GM21526 (cell line): ENCODE results near the gene L1CAM.
"Not testable (repeated sequence)": the region's sequence is repeated elsewhere in the genome, so short reads cannot be mapped to it uniquely, and the experiment has no call there.

Experiments
- ATAC-seq: cut with Tn5 transposase; IDR thresholded peaks from one replicate; pipeline ENCODE4 v1.9.1; 2021; ENCODE audit warnings: moderate library complexity; ENCODE audit not compliant: unreplicated experiment, low FRiP score

L1CAM gene

DNA sequence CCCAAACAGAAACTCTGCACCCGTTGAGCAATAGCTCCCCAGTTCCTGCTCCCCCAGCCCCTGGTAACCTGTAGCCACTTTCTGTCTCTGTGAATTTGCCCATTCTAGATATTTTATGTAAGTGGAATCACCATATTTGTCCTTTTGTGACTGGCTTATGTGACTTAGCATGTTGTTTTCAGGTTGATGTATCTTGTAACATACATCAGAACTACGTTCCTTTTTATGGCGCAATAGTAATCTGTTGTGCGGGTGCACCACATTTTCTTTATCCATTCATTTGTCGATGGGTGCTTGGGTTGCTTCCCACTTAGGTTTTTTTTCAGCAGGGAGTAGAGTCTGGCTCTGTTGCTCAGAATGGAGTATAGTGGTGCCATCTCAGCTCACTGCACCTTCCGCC, 49.1 kb downstream of the L1CAM start:
- ATAC-seq: no peak

DNA sequence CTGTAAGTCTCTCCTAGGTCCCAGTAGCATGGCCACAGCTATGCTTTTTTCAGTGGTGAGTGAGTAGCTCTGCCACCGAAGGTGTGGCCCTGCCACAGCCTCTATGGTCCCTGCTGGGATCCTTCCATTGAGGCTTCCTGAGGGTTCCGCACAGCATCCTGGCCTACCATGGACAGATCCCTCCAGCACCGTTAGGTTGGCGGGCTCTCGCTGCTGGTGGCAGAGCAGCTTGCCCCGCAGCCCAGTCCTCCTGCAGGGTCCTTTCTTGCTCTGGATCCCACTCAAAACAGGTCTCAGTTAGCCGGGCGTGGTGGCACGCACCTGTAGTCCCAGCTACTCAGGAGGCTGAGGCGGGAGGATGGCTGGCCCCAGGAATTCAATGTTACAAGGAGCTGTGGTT, 53.2 kb downstream of the L1CAM start:
- no peak for ATAC-seq

DNA sequence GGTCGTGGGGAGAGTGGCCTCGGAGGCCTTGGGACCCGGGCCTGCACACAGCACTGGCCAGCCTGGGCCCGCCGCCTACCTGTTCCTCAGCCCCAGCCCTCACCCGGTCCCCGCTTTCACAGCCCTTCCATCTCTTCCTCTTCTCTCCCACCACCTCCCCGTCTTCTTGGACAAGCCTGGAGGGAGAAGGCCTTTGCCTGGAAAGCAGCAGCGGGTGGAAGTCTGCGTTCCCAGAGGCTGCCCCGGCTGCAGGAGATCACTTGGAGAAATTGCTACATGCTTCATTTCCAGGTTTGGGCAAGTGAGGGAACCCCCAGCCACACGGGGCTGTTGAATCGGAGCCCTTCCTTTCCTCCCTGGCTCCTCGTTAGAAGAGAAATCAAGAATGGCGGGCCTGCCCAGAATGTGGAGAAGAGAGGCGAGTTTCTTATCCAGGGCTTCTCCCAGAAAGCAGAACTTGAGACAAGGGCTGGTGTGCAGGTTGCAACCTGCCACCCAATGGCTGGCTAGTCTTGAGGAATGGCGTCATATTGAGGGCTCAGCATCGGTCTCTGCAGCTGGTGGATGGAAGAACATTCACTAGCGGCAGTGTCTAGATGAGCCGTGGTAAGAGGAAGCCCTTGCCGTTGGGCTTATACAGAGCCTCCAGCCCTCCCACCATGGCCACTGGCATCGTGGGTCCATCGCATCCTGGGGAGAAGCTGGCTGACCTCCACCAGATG, 54.4 kb downstream of the L1CAM start:
- no peak for ATAC-seq

DNA sequence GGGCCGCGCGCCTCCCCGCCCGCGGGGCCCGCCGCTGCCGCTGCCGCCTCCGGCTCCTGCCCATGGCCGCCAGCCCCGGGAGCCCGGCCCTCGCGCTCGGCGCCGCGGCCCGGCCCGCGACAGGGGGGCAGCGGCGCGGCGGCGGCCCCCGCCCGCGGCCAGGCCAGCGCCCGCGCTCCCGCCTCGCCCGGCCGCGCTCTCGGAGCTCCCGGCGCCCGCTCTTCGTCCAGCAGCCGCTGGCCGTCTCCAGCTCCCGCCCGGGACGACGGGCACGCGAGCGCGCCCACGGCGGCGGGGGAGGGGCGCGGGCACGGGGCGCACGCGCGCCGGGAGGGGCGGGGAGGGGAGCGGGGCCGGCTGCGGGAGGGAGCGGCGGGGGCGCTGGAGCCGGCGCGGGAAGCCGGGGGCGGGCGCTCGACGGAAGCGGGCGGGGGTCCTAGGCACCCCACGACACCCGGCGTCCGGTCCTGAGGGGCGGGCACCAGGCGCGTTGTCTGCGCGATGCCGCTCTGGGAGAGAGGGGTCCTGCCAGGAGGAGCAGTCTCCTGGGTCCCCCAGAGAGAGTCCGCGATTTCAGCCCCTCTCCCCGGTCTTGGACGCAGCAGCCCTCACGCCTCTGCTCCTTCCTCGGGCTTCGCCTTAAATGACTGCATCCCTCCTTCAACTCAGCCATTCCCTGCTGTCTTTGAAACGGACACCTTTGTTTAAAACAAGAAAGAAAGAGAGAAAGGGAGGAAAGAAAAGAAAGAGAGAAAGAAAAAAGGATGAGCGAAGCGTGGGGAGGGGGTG, 55.1 kb downstream of the L1CAM start:
- no peak for ATAC-seq

DNA sequence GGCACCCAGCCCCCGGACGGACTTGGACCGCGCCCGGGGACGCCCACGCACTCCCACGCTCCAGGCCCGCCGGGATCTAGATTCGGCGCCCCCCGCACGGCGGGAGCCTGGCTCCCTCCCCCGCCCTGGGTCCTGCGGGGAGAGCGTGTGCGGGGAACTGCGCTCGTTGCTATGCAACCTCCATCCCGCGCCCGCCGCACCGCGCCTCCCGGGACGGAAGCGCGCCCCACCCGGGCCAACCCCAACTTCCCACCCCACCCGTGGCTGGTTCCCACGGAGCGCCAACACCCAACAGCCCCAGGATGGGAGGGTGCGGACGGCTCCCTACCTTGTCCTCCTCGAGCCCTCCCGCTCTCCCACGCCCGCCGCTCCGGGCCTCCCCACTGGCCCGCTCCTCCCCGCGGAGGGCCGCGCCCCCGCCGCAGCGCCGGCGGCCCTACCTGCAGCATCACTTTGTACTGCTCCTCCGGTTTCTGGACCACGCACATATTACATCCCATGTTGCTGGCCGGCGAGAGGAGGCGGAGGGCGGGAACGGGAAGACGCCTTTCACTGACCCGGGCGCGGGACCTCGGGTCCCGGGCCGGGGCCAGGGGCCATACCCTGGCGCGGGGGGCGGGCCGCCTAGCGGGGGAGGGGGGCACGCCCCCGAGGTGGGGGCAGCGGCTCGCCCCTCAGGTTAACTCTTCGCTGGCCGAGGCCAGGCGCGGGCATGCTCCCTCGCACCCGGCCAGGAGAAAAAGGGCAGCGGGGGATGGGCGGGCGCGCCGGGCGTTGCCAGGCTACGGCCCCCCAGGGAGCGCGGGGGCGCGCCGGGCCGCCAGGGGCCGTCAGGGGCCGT, 56.0 kb downstream of the L1CAM start, which contains the start of gene PDZD4:
PDZD4 (minus strand) TSS at position 746 of the 841 bp plus-strand sequence; CDS start at position 500, 246 bp downstream.
- ATAC-seq: no peak

DNA sequence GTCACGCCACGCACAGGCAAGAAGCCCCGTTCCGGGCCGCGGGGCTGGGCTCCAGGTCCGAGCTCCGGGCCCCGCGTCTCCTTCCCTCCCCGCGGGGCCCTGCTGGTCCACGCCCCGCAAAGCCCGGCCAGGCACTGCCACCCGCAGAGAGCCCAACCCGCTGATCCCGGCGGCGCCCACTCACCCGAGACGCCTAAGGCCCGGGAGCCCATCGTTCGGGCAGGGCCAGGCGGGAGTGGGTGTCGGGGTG, 56.5 kb downstream of the L1CAM start:
- ATAC-seq: no peak

DNA sequence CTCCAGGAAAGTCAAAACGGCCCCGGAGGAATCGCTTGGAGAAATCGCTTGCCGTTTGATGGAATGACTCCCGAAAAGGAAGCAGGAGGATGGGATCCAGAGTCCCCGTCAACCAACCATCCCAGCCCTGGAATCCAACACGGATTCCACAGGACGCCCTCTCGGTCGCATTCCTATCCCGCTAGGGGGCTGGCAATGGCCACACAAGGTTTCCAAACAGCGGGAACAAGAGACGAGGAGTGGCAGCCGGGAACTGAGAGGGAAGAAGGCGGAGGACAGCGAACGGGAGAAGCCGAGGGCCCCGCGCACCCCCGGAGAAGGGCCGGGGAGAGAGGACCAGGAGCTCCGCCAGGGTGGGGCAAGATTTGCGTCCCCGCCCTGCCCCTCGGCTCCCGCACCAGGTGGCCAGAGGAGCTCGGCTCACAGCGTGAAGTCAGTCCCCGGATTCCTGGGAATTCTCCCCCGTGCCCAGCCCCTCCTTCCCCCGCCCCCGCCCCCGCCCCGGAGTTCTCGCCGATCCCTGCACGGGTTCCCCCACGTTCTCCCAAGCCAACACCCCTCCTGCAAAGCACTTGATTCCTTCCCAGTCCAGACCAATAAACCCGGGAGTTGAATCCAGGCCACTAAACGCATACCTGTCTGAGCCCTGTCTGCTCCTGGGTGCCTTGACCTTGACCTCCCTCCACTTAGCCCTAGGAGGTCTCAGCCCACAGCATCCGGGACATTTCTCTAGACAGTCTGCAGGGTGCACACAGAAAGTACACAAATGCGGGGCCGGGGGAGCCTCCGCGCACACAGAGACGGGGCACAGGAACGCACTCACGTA, 57.0 kb downstream of the L1CAM start:
- no peak for ATAC-seq

DNA sequence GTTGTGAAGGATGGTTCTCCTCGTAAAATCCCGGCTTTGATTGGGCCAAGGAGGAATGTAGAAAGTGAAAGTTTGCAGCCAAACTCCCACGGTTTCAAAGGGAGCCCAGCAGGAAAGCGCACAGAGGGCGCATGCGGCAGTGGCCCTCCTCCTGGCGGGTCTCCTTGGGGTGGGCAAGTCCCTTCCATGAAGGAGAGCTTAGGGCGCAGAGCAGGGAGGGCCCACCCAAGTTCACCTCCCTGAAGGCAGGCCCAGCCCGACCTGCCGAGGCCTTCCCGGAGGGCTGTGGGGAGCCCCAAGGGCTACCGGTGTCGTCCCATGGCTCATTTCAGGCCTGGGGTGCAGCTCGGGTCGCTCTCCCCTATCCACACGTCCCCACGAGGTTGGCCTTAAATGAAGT, 57.7 kb downstream of the L1CAM start:
- ATAC-seq: no peak

DNA sequence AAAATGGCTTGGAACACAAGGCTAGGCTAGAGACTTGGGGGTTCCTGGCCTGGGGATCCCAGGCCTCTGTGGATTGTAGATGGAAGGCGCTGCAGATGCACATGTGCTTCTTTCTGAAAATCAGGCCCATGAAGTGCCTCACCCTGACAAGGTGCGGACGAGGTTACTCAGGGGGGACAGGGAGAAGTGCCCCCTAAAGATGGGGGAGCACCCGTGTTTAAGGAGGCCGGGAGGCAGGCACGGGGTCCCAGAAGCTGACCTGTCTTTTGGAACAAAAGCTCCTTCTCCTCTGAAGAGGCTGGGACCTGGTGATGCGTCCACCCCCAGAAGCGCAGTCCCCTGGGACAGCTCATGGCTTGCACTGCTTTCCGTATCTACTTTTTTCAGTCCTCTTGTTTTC, 58.1 kb downstream of the L1CAM start:
- no peak for ATAC-seq

DNA sequence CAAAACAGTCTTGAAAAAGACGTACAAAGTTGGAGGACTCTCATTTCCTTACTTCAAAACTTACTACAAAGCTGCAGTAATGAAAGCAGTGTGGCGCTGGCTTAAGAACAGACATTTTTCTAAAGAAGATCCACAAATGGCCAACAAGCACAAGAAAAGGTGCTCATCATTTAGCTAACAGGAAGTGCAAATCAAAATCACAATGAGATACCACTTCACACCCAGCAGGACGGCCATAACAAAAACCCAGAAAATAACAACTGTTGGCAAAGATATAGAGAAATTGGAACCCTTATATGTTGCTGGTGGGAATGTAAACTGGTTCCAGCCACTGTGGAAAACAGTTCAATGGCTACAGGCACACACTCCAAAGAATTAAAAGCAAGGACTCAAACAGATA, 59.0 kb downstream of the L1CAM start:
- ATAC-seq: no peak

DNA sequence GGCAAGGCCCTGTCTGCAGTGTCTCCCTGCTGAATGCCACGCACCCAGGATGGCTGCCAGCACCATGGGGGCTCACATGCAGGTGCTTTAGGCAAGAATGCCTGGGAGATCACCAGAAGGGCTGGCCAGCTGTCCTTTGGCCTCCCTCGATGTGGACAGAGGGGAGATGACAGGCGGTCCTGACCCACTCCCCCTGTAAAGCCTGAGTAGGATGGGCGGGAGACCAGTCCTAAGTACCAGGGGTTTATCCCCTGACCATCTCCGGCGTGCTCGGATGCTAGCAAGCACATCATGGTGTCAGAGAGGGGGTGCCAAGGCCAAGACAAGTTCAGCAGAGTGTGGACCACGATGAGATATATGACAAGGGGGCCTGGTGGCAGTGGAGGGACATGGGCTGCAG, 60.9 kb downstream of the L1CAM start:
- ATAC-seq: no peak

DNA sequence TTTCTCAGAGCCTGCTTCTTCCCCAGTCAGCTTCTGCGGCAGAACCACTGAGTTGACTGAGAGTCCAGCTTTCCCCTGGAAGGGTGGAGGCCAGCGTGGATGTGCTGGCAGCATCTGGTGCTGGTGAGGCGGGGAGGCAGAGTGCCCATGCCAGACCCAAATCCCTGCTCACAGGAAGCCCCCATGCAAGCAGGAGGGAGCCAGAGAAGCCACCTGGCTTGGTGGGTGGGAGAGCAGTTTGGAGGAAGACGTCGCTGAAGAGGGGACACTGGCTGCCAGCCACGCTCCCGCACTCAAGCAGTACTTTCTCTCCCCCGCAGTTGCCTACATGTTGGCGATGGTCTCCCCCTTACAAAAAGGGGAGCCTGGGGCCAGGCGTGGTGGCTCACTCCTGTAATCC, 61.6 kb downstream of the L1CAM start:
- no peak for ATAC-seq

DNA sequence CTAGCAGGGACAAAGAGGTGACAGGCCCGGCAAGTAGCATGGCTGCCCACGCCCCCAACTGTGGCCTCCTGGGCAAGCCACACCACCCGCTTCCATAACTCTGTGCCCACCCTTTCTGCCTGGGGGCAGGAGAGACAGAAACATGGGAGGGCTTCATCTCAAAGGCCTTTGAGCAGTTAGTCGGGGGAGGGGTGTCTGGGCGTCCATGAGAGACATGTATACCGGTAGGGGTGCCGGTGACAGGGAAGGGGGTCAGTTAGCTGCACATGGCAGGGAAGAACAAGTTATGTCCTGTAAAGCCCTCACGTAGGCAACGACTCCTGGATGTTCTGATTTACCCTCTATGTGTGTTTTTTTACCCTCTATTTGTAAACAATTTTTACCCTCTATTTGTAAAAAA, 64.9 kb downstream of the L1CAM start:
- ATAC-seq: no peak

DNA sequence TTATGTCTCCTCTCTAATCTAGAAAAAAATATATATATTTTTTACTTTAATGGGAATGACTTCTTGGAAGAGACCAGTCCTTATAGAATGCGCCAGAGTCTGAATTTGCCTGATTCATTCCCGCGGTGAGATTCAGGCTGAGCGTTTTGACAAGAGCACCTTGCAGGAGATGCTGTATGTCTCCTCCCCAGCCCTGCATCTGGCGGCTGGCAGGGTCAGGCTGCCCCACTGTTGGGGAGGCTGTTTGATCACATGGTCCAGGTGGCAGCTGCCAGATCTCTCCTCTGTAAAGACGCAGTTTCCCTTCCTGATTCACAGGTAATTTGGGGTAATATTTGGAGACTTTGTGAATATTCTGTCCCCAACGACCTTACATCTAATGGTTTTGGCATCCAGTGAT, 65.4 kb downstream of the L1CAM start:
- ATAC-seq: no peak

DNA sequence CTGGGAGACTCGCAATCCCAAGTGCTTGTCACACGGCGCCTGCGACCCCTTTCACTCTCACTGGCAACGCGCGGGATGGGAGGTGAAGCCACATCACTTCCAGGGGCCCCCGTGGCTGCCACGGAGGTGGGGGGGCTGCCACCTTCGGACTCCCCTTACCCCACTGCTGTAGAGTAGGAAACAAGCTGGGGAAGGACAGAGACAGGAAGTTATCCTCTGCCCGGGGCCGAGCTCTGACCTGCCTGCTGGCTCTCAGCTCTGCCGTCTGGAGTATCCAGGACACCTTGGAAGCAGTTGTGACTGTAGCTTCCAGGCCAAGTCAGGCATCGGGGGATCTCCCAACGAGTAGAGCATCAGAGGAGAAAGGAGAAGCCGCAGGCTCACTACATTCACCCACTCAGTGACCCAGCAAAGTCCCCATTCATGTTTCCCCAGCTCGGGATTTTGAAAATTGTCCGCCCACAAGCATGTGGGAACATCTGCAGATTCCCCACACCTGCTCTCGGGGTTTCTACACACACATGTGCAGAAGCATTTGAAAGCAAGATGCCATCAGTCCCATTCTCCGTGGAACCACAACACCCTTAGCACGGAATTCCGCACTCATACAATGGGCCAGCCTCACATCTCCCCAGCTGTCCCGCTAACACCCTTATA, 66.5 kb downstream of the L1CAM start:
- no peak for ATAC-seq

DNA sequence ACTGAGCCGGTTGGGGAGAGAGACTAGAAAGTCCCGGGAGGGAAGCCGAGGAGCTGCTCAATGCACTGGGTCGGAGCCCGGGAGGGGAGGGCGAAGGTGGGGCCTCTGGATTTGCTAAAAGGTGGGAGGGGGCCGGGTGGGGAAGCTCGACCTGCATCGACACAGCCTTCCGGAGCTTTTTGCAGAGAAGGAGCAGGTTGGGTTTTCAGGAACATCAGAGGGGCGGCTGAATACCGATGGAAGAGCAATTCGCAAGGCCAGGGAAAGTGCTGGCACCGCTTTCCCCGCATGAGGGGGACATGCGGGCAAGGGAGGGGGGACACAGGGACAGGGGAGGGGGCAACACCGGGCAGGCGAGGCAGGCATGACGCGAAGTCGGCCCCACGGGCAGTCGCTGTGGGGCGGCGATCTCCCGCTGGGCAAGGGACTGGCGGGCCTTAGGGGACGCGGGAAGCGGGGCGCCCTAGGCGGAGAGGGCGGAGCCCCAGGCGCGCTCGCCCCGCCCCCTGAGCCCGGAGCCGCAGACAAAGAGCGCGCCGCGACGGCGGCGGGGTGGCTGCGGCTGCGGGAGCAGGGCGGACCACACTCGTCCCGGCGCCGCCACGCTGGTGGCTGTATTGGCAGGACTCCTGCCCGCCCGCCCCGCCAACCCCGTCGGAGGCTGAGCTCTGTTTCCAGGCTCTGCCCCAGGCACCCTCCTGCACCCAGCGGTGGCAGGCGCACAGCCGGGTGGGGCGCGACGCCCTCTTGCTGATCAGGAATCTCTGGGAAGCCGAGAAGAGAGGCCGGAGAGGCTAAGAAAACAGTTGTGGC, 67.2 kb downstream of the L1CAM start:
- ATAC-seq: no peak

DNA sequence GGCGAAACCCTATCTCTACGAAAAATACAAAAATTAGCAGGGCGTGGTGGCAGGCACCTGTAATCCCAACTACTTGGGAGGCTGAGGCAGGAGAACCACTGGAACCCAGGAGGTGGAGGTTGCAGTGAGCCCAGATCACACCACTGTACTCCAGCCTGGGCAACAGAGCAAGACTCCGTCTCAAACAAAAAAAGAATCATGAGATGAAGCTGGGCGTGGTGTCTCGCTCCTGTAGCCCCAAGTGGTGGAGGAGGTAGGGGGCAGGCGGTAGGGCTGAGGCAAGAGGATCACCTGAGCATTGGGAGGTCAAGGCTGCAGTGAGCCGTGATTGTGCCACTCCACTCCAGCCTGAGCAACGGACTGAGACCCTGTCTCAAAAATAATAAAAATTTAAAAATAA, 67.9 kb downstream of the L1CAM start:
- ATAC-seq: not testable (repeated sequence)

DNA sequence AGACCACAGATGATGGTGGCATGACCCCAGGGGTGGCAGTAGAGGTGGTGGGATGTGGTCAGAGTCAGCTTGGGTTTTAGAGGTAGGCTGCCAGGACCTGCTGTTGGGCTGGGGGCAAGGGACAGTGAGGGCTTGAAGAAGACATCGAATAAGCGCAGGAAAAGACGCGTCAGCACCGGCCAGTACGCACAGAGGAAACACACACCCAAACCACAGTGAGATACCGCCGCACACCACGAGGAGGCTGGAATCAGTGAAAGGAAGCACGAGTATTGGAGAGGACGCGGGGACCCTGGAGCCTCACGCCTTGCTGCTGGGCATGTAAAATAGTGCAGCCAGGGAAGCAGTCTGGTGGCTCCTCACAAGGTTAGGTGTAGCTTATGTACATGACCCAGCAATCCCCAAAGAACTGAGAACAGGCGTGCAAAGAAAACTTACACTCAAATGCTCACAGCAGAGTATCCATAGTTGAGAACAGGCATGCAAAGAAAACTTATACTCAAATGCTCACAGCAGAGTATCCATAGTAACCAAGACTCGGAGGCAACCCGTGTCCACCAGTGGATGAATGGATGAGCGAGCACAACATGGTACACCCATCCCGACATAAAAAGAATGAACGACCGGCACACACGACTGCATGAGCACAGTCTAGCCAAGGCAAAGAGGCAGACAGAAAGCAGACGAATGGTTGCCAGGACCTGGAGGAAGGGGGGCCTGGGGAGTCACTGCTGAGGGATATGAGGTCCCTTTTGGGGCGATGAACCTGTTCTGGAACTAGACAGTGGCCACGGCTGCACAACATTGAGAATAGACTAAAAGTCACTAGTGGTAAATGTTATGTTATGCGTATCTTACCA, 68.9 kb downstream of the L1CAM start:
- ATAC-seq: no peak
